ENCODE measurements around the gene ABCG8.

GRCh38 chr2:43837831-43838559 lies 776 bp upstream of the ABCG8 start:
- TF ChIP-seq POLR2A (IDR thresholded peaks at IDR 0.05) (no peak), CTCF (IDR thresholded peaks at IDR 0.05) (no peak)

Measured in suprapubic skin (tissue), 3 donors.